ENCODE results near the gene TEX261. TPM values are rescaled to one million over a fixed set of nuclear protein-coding genes. Genes with fewer than 3 reads are reported as not detected.

Gene TEX261
- total and polyA plus RNA-seq, 2 of the 8 experiments (the other 6 are each of a cell fraction or from before 2014, with no cell fraction given), result 25.2 to 30.1 TPM

DNA sequence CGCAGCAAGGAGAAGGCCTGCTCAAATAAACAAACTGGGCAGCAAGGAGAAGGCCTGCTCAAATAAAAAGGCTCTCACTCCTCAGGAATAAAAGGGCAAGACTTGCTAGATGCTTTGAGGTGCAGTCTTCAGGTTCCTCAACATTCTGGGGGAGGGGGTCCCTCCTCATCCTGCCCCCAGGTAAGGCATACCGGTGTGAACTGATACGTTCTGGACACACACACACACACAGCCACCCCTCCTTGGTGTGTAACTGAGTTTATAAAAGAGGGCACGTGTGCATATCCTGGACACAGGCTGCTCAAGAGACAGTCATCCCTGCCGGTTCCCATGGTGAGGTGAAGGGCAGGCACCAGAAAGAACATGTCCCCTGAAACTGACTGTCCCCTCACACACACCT is 4.5 kb downstream of the TEX261 start:
- FAIRE-seq, result no peak
- TF ChIP-seq CREB1 (IDR thresholded peaks at IDR 0.05) (no peak), TAF7 (optimal IDR thresholded peaks at IDR 0.05; ENCODE audit: borderline replicate concordance, low read depth, low read length) (no peak), SAP30 (IDR thresholded peaks at IDR 0.05; ENCODE audit: insufficient read depth, insufficient replicate concordance, low read length) (no peak), HDAC6 (IDR thresholded peaks at IDR 0.05; ENCODE audit: low read depth, low read length) (no peak), CTBP2 (IDR thresholded peaks at IDR 0.05; ENCODE audit: borderline replicate concordance, insufficient read depth, insufficient read length, low read length) (no peak)

More for the DNA sequence above, 4.5 kb downstream of the TEX261 start:
- Histone ChIP-seq H3K9ac (replicated peaks in 1 of 4; ENCODE audit: extremely low read depth in 1 of 4, low read depth in 3 of 4, low read length in 3 of 4) (no peak overlapping the region), H3K79me2 (ENCODE audit: control insufficient read depth in 1 of 2, insufficient read depth in 2 of 2, low read length in 2 of 2) (peaks cover 0 to 13% of the 10 kb centered on the region in 2 experiments; a peak in 2 of 4 replicates), H2AFZ (ENCODE audit: low read length) (no peak overlapping the region), H3K23me2 (ENCODE audit: low read depth, low read length) (peaks cover 10% of the 10 kb centered on the region), H3K56ac (replicated peaks; ENCODE audit: insufficient read length, low read depth, low read length) (no peak overlapping the region), H3K18ac (ENCODE audit: extremely low read depth, low read length) (no peak overlapping the region), H4K20me1 (replicated peaks in 1 of 2; ENCODE audit: control insufficient read depth in 1 of 2, insufficient read depth in 2 of 2, low read length in 2 of 2) (peaks cover 3 to 22% of the 10 kb centered on the region in 2 experiments), H3K23ac (ENCODE audit: insufficient read length) (no peak overlapping the region), H2BK120ac (replicated peaks; ENCODE audit: low read depth, low read length) (no peak overlapping the region), H3K14ac (ENCODE audit: insufficient read length) (no peak overlapping the region), H3K79me1 (ENCODE audit: low read depth, low read length) (peaks cover 13% of the 10 kb centered on the region), H3K27me3 (replicated peaks in 1 of 4; ENCODE audit: control insufficient read depth in 3 of 4, extremely low read depth in 1 of 4, insufficient read depth in 3 of 4, low read length in 3 of 4) (no peaks in the 10 kb centered on the region; a peak in 2 of 7 replicates), H3K4me2 (ENCODE audit: insufficient read depth in 1 of 2, low read depth in 2 of 2, low read length in 2 of 2) (no peak overlapping the region), H2BK5ac (ENCODE audit: low read depth, low read length) (no peak overlapping the region), H3K4me3 (ENCODE audit: extremely low read depth in 1 of 4, insufficient read depth in 2 of 4, low read depth in 3 of 4, low read length in 4 of 4) (no peak overlapping the region), H2BK12ac (ENCODE audit: low read depth, low read length) (no peak overlapping the region), H2BK15ac (ENCODE audit: low read length) (no peak overlapping the region), H2BK20ac (ENCODE audit: low read length) (no peak overlapping the region), H3K27ac (ENCODE audit: low read depth, low read length) (no peak overlapping the region), H4K5ac (ENCODE audit: insufficient read length, low read depth, low read length) (no peak overlapping the region), H4K8ac (ENCODE audit: extremely low read depth, insufficient read depth, low read length) (no peak overlapping the region), H3K4ac (replicated peaks; ENCODE audit: insufficient read length, low read depth, low read length) (no peak overlapping the region), H4K91ac (replicated peaks; ENCODE audit: insufficient read length, low read length) (no peak overlapping the region), H3K4me1 (replicated peaks in 1 of 4; ENCODE audit: control insufficient read depth in 3 of 4, insufficient read depth in 4 of 4, low read length in 3 of 4) (peaks cover 0 to 5% (median 3%) of the 10 kb centered on the region in 4 experiments; a peak in 3 of 7 replicates), H3K36me3 (ENCODE audit: control insufficient read depth in 2 of 4, insufficient read depth in 4 of 4, low read length in 3 of 4) (peaks cover 0 to 9% (median 2%) of the 10 kb centered on the region in 4 experiments; a peak in 2 of 8 replicates), H2AK5ac (ENCODE audit: low read depth, low read length) (no peak overlapping the region), H3K9me3 (ENCODE audit: insufficient read depth in 2 of 2, low read depth in 1 of 2, low read length in 1 of 2) (no peaks in the 10 kb centered on the region)
- ChIA-PET POLR2A (ENCODE audit: partially characterized antibody) (interaction anchor here (0.9 kb wide), 1 partner anchor 20 kb away, joined by 3 read pairs; no protein-coding TSS in a partner anchor), CTCF (ENCODE audit: partially characterized antibody) (interaction anchor here (2.0 kb wide), 1 partner anchor 9 kb away, joined by 4 read pairs; no protein-coding TSS in a partner anchor)
- DNase-seq (ENCODE audit: low read depth in 1 of 2, low spot score in 2 of 2), result no peak
- 71% methylated on average over 5 of the region's 5 CpGs; no CpG with 5 or more reads in 1 of the 2 experiments for WGBS, 2 experiments (ENCODE audit: extremely low coverage in 1 of 2, insufficient coverage in 1 of 2, insufficient read length in 1 of 2, insufficient replicate concordance in 2 of 2, low coverage in 1 of 2, low lambda C conversion rate in 2 of 2, missing lambda C conversion rate in 1 of 2)

All from H1 (cell line).